ENCODE data around the gene CCDC85B.
A peak's percentile ranks its signal among the peaks of the same experiment; 100 is the strongest.
"Not testable (repeated sequence)": the region's sequence is repeated elsewhere in the genome, so short reads cannot be mapped to it uniquely, and the experiment has no call there.

The CCDC85B gene

GRCh38 chr11:65885231-65885630, 5.2 kb upstream of the CCDC85B start:
- no peak overlapping the region for H3K27ac Mint-ChIP-seq
- H3K27me3 Mint-ChIP-seq: no peaks in the 10 kb centered on the region
- peaks cover 32% of the 10 kb centered on the region for H3K36me3 Mint-ChIP-seq (ENCODE audit: low read depth)
- no peaks in the 10 kb centered on the region for H3K9me3 Mint-ChIP-seq
- peaks cover 65% of the 10 kb centered on the region for H3K4me1 Mint-ChIP-seq (ENCODE audit: low read depth)
- no peak overlapping the region for H3K4me3 Mint-ChIP-seq

GRCh38 chr11:65885808-65886536, 4.5 kb upstream of the CCDC85B start:
- Mint-ChIP-seq H3K9me3 (no peaks in the 10 kb centered on the region), H3K4me1 (ENCODE audit: low read depth) (peaks cover 59% of the 10 kb centered on the region), H3K36me3 (ENCODE audit: low read depth) (peaks cover 32% of the 10 kb centered on the region), H3K4me3 (no peak overlapping the region), H3K27ac (peak overlapping the region; percentile 70), H3K27me3 (no peaks in the 10 kb centered on the region)

GRCh38 chr11:65886826-65887722, 3.4 kb upstream of the CCDC85B start:
- Mint-ChIP-seq H3K4me3 (peak overlapping the region; percentile 99), H3K9me3 (no peaks in the 10 kb centered on the region), H3K36me3 (ENCODE audit: low read depth) (peaks cover 35% of the 10 kb centered on the region), H3K4me1 (ENCODE audit: low read depth) (peaks cover 57% of the 10 kb centered on the region), H3K27ac (peak overlapping the region; percentile 95), H3K27me3 (no peaks in the 10 kb centered on the region)

GRCh38 chr11:65887723-65888162, 2.7 kb upstream of the CCDC85B start:
- Mint-ChIP-seq H3K27ac (peak overlapping the region; percentile 95), H3K4me3 (peak overlapping the region; percentile 99), H3K9me3 (no peaks in the 10 kb centered on the region), H3K4me1 (ENCODE audit: low read depth) (peaks cover 61% of the 10 kb centered on the region), H3K27me3 (no peaks in the 10 kb centered on the region), H3K36me3 (ENCODE audit: low read depth) (peaks cover 36% of the 10 kb centered on the region)

GRCh38 chr11:65888163-65888814, 2.2 kb upstream of the CCDC85B start, which contains the start of gene FIBP:
TSS of gene FIBP (minus strand) at chr11:65888471. CDS start at chr11:65888418, 53 bp downstream.
- Mint-ChIP-seq H3K4me1 (ENCODE audit: low read depth) (peaks cover 66% of the 10 kb centered on the region), H3K36me3 (ENCODE audit: low read depth) (peaks cover 36% of the 10 kb centered on the region), H3K4me3 (peak within 1 kb of the TSS; percentile 99)

GRCh38 chr11:65891219-65892136, 1.0 kb downstream of the CCDC85B start:
- Mint-ChIP-seq H3K27ac (peak overlapping the region; percentile 86), H3K27me3 (no peaks in the 10 kb centered on the region), H3K4me1 (ENCODE audit: low read depth) (peaks cover 79% of the 10 kb centered on the region), H3K4me3 (peak overlapping the region; percentile 99), H3K9me3 (no peaks in the 10 kb centered on the region), H3K36me3 (ENCODE audit: low read depth) (peaks cover 33% of the 10 kb centered on the region)

More at GRCh38 chr11:65888163-65888814, 2.2 kb upstream of the CCDC85B start, which contains the start of gene FIBP:
- H3K27me3 Mint-ChIP-seq: no peaks in the 10 kb centered on the region
- peak within 1 kb of the TSS; percentile 95 for H3K27ac Mint-ChIP-seq
- H3K9me3 Mint-ChIP-seq: no peaks in the 10 kb centered on the region

- peak overlapping the region; percentile 99 for H3K4me3 Mint-ChIP-seq
- not testable (repeated sequence) for H3K27me3 Mint-ChIP-seq, H3K9me3 Mint-ChIP-seq
- peaks cover 79% of the 10 kb centered on the region for H3K4me1 Mint-ChIP-seq (ENCODE audit: low read depth)
- peak overlapping the region; percentile 86 for H3K27ac Mint-ChIP-seq
- H3K36me3 Mint-ChIP-seq (ENCODE audit: low read depth): peaks cover 34% of the 10 kb centered on the region
These were observed 1.7 kb downstream of the CCDC85B start for GRCh38 chr11:65892137-65892540.

GRCh38 chr11:65892661-65893317, 2.3 kb downstream of the CCDC85B start:
- Mint-ChIP-seq H3K4me3 (peak overlapping the region; percentile 99), H3K27me3 (no peaks in the 10 kb centered on the region), H3K9me3 (no peaks in the 10 kb centered on the region), H3K36me3 (ENCODE audit: low read depth) (peaks cover 40% of the 10 kb centered on the region), H3K27ac (peak overlapping the region; percentile 86), H3K4me1 (ENCODE audit: low read depth) (peaks cover 79% of the 10 kb centered on the region)

GRCh38 chr11:65894034-65894591, 3.6 kb downstream of the CCDC85B start:
- peaks cover 79% of the 10 kb centered on the region for H3K4me1 Mint-ChIP-seq (ENCODE audit: low read depth)
- H3K36me3 Mint-ChIP-seq (ENCODE audit: low read depth): peaks cover 45% of the 10 kb centered on the region
- H3K4me3 Mint-ChIP-seq: peak overlapping the region; percentile 99
- H3K27me3 Mint-ChIP-seq: no peaks in the 10 kb centered on the region
- peak overlapping the region; percentile 81 for H3K27ac Mint-ChIP-seq
- no peaks in the 10 kb centered on the region for H3K9me3 Mint-ChIP-seq

- Mint-ChIP-seq H3K27ac (peak overlapping the region; percentile 83), H3K9me3 (no peaks in the 10 kb centered on the region), H3K36me3 (ENCODE audit: low read depth) (peaks cover 45% of the 10 kb centered on the region), H3K4me3 (peak overlapping the region; percentile 43), H3K4me1 (ENCODE audit: low read depth) (peaks cover 68% of the 10 kb centered on the region), H3K27me3 (no peaks in the 10 kb centered on the region)
These were observed 5.1 kb downstream of the CCDC85B start for GRCh38 chr11:65895482-65895981.

- peak overlapping the region; percentile 83 for H3K27ac Mint-ChIP-seq
- no peaks in the 10 kb centered on the region for H3K27me3 Mint-ChIP-seq
- no peak overlapping the region for H3K4me3 Mint-ChIP-seq
- H3K4me1 Mint-ChIP-seq (ENCODE audit: low read depth): peaks cover 70% of the 10 kb centered on the region
- H3K9me3 Mint-ChIP-seq: no peaks in the 10 kb centered on the region
- peaks cover 45% of the 10 kb centered on the region for H3K36me3 Mint-ChIP-seq (ENCODE audit: low read depth)
These were observed 5.8 kb downstream of the CCDC85B start for GRCh38 chr11:65896034-65896999.

GRCh38 chr11:65897020-65897471, 6.6 kb downstream of the CCDC85B start:
- peak overlapping the region; percentile 63 for H3K4me3 Mint-ChIP-seq
- H3K4me1 Mint-ChIP-seq (ENCODE audit: low read depth): peaks cover 69% of the 10 kb centered on the region
- H3K36me3 Mint-ChIP-seq (ENCODE audit: low read depth): peaks cover 43% of the 10 kb centered on the region
- H3K27me3 Mint-ChIP-seq: no peaks in the 10 kb centered on the region
- no peaks in the 10 kb centered on the region for H3K9me3 Mint-ChIP-seq
- peak overlapping the region; percentile 58 for H3K27ac Mint-ChIP-seq
